Astrocyte (in vitro differentiated cells and primary cell): ENCODE results near the gene KRT78. TPM values are rescaled to one million over a fixed set of nuclear protein-coding genes. Genes with fewer than 3 reads are reported as not detected.

Source experiments
- DNase-seq: peaks from one replicate; pipeline ENCODE4 v3.0.0-alpha.2; 2010; ENCODE audit warnings: low read depth
- FAIRE-seq: peaks from 2 replicates; lab custom pipeline; 2011; peaks lifted over from hg19 to GRCh38; lab: Jason Lieb, UNC
- H2AFZ ChIP-seq: 2 replicates; pipeline ENCODE4 v1.6.0; 2012; ENCODE audit warnings: low read depth, low read length, inconsistent platforms
- H3K27ac ChIP-seq: 2 replicates; pipeline ENCODE4 v1.5.1; 2011; ENCODE audit warnings: low read depth, low read length, inconsistent platforms
- H3K27me3 ChIP-seq: 2 replicates; pipeline ENCODE4 v1.6.0; 2011; ENCODE audit warnings: low read length, inconsistent platforms; ENCODE audit not compliant: insufficient read depth
- H3K36me3 ChIP-seq: 2 replicates; pipeline ENCODE4 v1.5.1; 2011; ENCODE audit warnings: low read length, inconsistent platforms; ENCODE audit not compliant: insufficient read depth
- H3K4me1 ChIP-seq: 2 replicates; pipeline ENCODE4 v1.5.1; 2011; ENCODE audit warnings: low read length, inconsistent platforms; ENCODE audit not compliant: insufficient read depth
- H3K4me2 ChIP-seq: 2 replicates; pipeline ENCODE4 v1.6.0; 2012; ENCODE audit warnings: low read length, inconsistent platforms
- H3K4me3 ChIP-seq: 2 replicates; pipeline ENCODE4 v1.5.1; 2011; ENCODE audit warnings: low read depth, mild to moderate bottlenecking, low read length, inconsistent platforms; ENCODE audit not compliant: insufficient read depth
- H3K79me2 ChIP-seq: 2 replicates; pipeline ENCODE4 v1.6.0; 2012; ENCODE audit warnings: mild to moderate bottlenecking, low read length, inconsistent platforms; ENCODE audit not compliant: insufficient read depth
- H3K9ac ChIP-seq: 2 replicates; pipeline ENCODE4 v1.6.0; 2012; ENCODE audit warnings: mild to moderate bottlenecking, low read length, inconsistent platforms
- H3K9me3 ChIP-seq: 2 replicates; pipeline ENCODE4 v1.5.1; 2012; ENCODE audit warnings: low read depth, mild to moderate bottlenecking, low read length, inconsistent platforms; ENCODE audit not compliant: insufficient read depth
- H4K20me1 ChIP-seq: 2 replicates; pipeline ENCODE4 v1.6.0; 2012; ENCODE audit warnings: low read length, inconsistent platforms; ENCODE audit not compliant: insufficient read depth
- H3K27ac Mint-ChIP-seq: one replicate; pipeline ENCODE4 v1.8.0; 2021; ENCODE audit warnings: mild to moderate bottlenecking, mixed read lengths; ENCODE audit not compliant: unreplicated experiment
- H3K27me3 Mint-ChIP-seq: one replicate; pipeline ENCODE4 v1.8.0; 2021; ENCODE audit warnings: low read depth, mixed read lengths; ENCODE audit not compliant: unreplicated experiment
- H3K36me3 Mint-ChIP-seq: one replicate; pipeline ENCODE4 v1.8.0; 2021; ENCODE audit warnings: low read depth, mixed read lengths; ENCODE audit not compliant: unreplicated experiment
- H3K4me1 Mint-ChIP-seq: one replicate; pipeline ENCODE4 v1.8.0; 2021; ENCODE audit warnings: low read depth, mixed read lengths; ENCODE audit not compliant: unreplicated experiment
- H3K4me3 Mint-ChIP-seq: one replicate; pipeline ENCODE4 v1.8.0; 2021; ENCODE audit warnings: mild to moderate bottlenecking, moderate library complexity, mixed read lengths; ENCODE audit not compliant: unreplicated experiment
- H3K9me3 Mint-ChIP-seq: one replicate; pipeline ENCODE4 v1.8.0; 2021; ENCODE audit warnings: mild to moderate bottlenecking, mixed read lengths; ENCODE audit not compliant: unreplicated experiment
- EZH2 ChIP-seq: IDR thresholded peaks from 2 replicates; pipeline ENCODE4 v1.6.1; 2012; ENCODE audit warnings: mild to moderate bottlenecking, low read length, inconsistent platforms; ENCODE audit not compliant: insufficient read depth
- total RNA-seq: library from RNA; stranded (reverse); gene quantifications from 2 replicates; pipeline ENCODE4 v1.2.1, GENCODE V29; 2021
- TF ChIP-seq, protein P1 (sequence below): IDR thresholded peaks from 2 replicates; pipeline ENCODE4 v1.5.1; 2011; ENCODE audit warnings: low read depth, mild to moderate bottlenecking, inconsistent platforms, low read length, moderate library complexity; ENCODE audit not compliant: insufficient read depth

Gene KRT78
- total RNA-seq, 1 donor from 2014 or later, result not detected

DNA sequence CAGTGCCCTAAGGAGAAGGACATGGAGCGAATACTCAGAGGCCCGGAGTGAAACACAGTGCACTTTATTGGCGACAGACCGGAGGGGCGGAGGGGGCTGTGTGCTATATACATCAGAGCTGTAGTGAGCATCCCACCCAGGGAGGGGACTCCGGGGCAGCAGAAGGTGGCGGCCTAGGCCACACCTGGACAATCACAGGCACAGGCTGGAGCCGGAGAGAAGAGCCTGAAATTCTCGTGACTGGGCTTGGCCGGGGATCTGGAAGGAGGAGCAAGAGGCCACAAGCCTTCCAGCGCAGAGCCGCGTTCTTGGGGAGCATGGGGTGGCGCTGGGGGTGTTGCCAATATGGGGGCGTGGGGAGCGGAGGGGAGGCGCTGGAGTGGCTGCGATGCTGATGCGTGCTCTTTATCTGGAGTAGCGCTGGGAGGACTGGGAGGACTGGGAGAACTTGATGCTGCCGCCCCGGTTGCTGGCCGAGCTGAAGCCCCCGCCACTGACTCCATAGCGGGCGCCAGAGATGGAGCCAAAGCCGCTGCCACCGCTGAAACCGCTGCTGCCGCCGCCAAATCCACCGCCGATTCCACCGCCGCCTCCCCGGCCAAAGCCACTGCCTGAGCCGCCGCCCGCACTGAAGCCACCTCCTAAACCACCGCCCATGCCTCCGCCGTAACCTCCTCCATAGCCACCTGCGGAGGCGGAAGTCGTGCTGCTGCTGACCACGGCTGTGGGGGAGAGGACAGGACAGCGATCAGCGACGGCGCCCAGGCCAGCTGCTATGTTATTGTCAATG lies 59.0 kb downstream of the KRT78 start:
- H3K4me1 ChIP-seq, result peaks cover 6% of the 10 kb centered on the region
- H3K4me1 Mint-ChIP-seq, result peaks cover 10% of the 10 kb centered on the region
- no peak overlapping the region for H3K27ac Mint-ChIP-seq
- H3K9ac ChIP-seq, result no peak overlapping the region
- peak; percentile 67 for TF ChIP-seq EZH2
- TF ChIP-seq, protein P1, sequence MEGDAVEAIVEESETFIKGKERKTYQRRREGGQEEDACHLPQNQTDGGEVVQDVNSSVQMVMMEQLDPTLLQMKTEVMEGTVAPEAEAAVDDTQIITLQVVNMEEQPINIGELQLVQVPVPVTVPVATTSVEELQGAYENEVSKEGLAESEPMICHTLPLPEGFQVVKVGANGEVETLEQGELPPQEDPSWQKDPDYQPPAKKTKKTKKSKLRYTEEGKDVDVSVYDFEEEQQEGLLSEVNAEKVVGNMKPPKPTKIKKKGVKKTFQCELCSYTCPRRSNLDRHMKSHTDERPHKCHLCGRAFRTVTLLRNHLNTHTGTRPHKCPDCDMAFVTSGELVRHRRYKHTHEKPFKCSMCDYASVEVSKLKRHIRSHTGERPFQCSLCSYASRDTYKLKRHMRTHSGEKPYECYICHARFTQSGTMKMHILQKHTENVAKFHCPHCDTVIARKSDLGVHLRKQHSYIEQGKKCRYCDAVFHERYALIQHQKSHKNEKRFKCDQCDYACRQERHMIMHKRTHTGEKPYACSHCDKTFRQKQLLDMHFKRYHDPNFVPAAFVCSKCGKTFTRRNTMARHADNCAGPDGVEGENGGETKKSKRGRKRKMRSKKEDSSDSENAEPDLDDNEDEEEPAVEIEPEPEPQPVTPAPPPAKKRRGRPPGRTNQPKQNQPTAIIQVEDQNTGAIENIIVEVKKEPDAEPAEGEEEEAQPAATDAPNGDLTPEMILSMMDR, result no peak
- H3K9me3 ChIP-seq, result no peaks in the 10 kb centered on the region
- H3K4me3 Mint-ChIP-seq, result no peak overlapping the region
- DNase-seq, result no peak
- H3K4me3 ChIP-seq, result no peak overlapping the region
- no peak for FAIRE-seq
- H3K9me3 Mint-ChIP-seq, result peaks cover 13% of the 10 kb centered on the region
- peaks cover 55% of the 10 kb centered on the region for H3K27me3 ChIP-seq
- H3K27me3 Mint-ChIP-seq, result peaks cover 71% of the 10 kb centered on the region
- peaks cover 7% of the 10 kb centered on the region for H3K36me3 Mint-ChIP-seq
- H3K27ac ChIP-seq, result no peak overlapping the region
- peak overlapping the region; percentile 73 for H2AFZ ChIP-seq
- H4K20me1 ChIP-seq, result no peaks in the 10 kb centered on the region
- peak overlapping the region; percentile 71 for H3K4me2 ChIP-seq
- no peaks in the 10 kb centered on the region for H3K79me2 ChIP-seq
- no peaks in the 10 kb centered on the region for H3K36me3 ChIP-seq

DNA sequence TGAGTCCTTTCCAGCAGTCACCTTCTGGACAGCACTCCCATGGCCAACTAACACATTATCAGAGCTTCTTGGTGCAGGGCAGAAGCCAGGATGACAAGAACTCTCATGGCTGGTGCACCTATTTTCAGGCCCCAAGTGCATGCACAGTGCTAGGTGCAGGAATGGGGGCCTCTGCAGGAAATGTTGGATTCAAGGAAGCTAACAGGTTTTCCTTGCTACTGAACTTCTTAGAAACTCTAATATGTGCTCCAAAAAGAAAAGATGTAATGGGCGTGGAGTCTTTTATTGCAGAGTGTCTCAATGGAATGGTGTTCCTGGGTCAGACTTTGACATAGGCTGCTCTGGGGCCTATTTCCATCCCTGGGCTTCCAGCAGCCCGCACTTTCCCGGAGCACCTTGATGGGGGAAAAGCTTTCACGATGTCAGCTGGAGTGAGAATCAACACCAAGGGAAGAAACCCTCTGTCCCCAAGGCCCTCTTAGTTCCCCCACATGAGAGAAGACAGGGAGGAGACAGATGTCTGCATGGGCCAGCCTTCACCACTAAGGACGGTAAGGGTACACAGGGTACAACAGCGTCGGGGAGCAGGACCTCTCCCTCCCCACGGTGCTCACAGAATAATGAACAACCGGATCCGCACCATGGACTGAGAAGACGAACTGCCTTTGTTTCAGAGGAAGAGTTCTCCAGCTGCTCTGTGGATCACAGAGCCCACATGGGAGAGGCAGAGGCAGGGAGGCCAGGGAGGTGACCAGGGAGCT lies 59.7 kb downstream of the KRT78 start:
- no peaks in the 10 kb centered on the region for H3K36me3 ChIP-seq
- no peak overlapping the region for H3K27ac ChIP-seq
- TF ChIP-seq EZH2, result no peak
- TF ChIP-seq, protein P1, result no peak
- no peaks in the 10 kb centered on the region for H3K79me2 ChIP-seq
- H3K4me1 ChIP-seq, result peaks cover 3% of the 10 kb centered on the region
- Mint-ChIP-seq H3K4me3 (no peak overlapping the region), H3K36me3 (peaks cover 7% of the 10 kb centered on the region), H3K4me1 (peaks cover 3% of the 10 kb centered on the region), H3K27ac (no peak overlapping the region), H3K27me3 (peaks cover 71% of the 10 kb centered on the region), H3K9me3 (peaks cover 13% of the 10 kb centered on the region)
- FAIRE-seq (no peak), DNase-seq (no peak)
- no peak overlapping the region for H2AFZ ChIP-seq
- H3K9me3 ChIP-seq, result no peaks in the 10 kb centered on the region
- H3K9ac ChIP-seq, result no peak overlapping the region
- no peaks in the 10 kb centered on the region for H4K20me1 ChIP-seq
- peaks cover 56% of the 10 kb centered on the region for H3K27me3 ChIP-seq
- H3K4me2 ChIP-seq, result no peak overlapping the region
- H3K4me3 ChIP-seq, result no peak overlapping the region
